DMS53 (cell line): Measurements from ENCODE around the gene MICOS13.

Experiments
- DNase-seq: peaks from one replicate; lab custom pipeline; 2025; lab: John Stamatoyannopoulos, UW

Gene MICOS13

DNA sequence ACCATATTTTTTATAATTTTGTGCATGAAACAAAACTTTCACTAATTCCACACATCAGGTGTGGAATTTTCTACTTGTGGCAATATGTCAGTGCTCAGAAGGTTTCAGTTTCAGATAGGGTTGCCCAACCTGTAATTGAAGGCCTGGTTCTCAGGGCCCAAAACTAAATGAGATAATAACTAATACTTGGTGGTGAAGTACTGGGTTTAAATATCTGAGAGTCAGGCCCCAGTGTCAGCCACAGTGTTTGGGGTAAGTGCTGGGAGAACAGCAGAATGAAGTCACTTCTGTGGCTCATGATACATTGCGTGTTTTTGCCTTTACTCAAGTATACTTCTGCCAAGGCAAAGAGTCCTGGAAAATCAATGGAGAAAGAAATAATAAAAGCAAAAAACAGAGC, 51.9 kb downstream of the MICOS13 start:
- no peak for DNase-seq
